Skeletal muscle cell (primary cell): ENCODE results near the gene DERL3.
A peak's percentile ranks its signal among the peaks of the same experiment; 100 is the strongest.
"Not testable (repeated sequence)": the region's sequence is repeated elsewhere in the genome, so short reads cannot be mapped to it uniquely, and the experiment has no call there.

Source experiments
- DNase-seq: peaks from one replicate; pipeline ENCODE4 v3.0.0-alpha.2; 2010; ENCODE audit warnings: low read depth
- H3K4me3 ChIP-seq: 2 replicates; pipeline ENCODE4 v1.5.1; 2011; ENCODE audit warnings: low read depth, mild to moderate bottlenecking, control low read depth, low read length, moderate library complexity

DERL3 gene

DNA sequence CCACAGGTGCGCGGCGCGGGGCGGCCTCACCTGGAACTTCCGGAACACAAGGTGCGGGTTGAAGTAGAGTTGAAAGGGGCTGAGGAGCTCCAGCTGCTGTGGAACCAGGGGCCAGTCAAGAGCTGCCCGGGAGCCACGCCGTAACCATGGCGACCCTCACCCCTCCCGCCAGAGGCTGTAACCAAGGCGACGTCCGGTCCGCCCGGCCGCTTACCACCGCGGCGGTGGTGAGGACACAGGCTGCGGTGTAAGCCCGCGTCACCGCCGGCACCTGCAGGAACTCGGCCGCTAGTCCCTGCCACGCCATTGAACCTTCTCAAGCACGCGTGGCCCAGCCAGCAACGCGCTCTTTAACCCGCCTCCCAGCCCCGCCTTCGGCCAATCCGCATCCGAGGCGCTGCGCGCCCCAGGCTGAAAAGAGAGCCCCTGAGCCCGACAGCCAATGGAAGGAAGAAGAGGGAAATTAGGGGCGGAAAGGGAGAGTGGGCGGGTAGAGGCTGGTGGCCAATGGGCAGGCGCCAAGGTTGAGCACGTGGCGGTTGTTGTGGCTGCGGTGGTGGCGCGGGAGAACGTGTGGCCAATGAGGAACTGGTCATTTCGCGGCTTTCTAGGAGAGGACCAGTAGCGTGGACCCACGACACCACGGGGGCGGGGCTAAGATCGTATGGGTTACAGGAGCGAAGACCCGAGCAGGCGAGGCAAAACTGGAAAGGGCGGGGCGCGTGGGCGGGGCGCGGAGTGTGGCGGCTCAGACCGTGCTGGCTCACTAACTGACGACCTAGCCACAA is at the start of gene DERL3:
Gene DERL3, minus strand, starts transcription at position 326 of the 788 bp plus-strand sequence. Its CDS starts 19 bp downstream, at position 307.
- H3K4me3 ChIP-seq, result peak within 1 kb of the TSS; percentile 45
- peak; percentile 93 for DNase-seq

- DNase-seq, result no peak
- no peak overlapping the region for H3K4me3 ChIP-seq
Measured at GRCh38 chr22:23884140-23884539, 45.3 kb upstream of the DERL3 start.

GRCh38 chr22:23883658-23884057 is 44.9 kb upstream of the DERL3 start:
- DNase-seq, result no peak
- H3K4me3 ChIP-seq, result no peak overlapping the region

DNA sequence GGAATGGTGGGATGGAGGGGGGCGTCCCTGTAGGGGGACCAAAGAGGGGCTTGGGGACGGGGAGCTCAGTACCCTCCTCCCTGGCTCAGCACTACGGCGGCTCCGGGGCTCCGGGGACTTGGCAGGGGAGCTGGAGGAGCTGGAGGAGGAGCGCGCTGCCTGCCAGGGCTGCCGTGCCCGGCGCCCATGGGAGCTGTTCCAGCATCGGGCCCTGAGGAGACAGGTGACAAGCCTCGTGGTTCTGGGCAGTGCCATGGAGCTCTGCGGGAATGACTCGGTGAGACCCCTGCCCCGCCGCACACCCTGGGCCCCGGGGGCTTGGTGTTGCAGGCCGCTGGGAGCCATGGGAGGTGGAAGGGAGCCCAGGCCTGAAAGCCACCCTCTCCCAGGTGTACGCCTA is 43.6 kb upstream of the DERL3 start:
- DNase-seq, result no peak
- no peak overlapping the region for H3K4me3 ChIP-seq

DNA sequence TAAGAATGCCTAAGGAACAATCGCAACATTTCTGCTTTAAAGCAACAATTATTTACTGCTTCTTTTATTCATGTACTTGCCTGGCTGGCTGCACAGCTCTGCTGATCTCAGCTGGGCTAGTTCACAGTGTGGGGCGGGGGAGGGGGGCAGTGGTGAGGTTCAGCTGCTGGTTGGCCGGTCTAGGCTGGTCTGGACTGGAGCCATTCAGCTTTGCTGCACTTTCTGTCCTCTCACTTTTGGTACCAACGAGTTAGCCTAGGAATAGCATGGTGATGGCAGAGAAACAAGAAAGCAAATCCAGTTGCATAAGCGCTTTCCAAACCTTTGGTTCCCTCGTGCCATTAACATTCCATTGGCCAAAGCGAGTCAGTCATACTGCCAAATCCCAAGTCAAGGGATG is 39.4 kb upstream of the DERL3 start:
- H3K4me3 ChIP-seq, result no peak overlapping the region
- no peak for DNase-seq

- no peak for DNase-seq
- H3K4me3 ChIP-seq, result no peak overlapping the region
Measured at GRCh38 chr22:23877566-23877965, 38.8 kb upstream of the DERL3 start.

- H3K4me3 ChIP-seq, result no peak overlapping the region
- no peak for DNase-seq
Measured at GRCh38 chr22:23875801-23876200, 37.0 kb upstream of the DERL3 start.

DNA sequence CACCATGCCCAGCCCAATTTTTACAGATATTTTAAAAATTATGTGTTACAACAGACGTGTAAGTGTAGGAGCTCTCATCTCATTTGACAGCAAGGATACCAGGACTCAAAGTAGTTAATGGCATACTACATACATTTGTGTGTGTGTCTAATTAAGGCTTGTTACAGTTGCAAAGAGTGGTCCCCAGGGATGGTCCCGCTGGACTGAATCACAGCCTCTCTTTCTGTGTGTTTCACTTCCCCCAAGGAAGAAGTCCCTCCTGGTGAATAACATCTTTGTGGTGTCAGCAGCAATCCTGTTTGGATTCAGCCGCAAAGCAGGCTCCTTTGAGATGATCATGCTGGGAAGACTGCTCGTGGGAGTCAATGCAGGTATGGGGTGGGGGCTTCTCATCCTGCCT is 36.1 kb upstream of the DERL3 start:
- DNase-seq, result no peak
- no peak overlapping the region for H3K4me3 ChIP-seq

GRCh38 chr22:23868580-23868979 is 29.8 kb upstream of the DERL3 start:
- DNase-seq, result no peak
- H3K4me3 ChIP-seq, result no peak overlapping the region

DNA sequence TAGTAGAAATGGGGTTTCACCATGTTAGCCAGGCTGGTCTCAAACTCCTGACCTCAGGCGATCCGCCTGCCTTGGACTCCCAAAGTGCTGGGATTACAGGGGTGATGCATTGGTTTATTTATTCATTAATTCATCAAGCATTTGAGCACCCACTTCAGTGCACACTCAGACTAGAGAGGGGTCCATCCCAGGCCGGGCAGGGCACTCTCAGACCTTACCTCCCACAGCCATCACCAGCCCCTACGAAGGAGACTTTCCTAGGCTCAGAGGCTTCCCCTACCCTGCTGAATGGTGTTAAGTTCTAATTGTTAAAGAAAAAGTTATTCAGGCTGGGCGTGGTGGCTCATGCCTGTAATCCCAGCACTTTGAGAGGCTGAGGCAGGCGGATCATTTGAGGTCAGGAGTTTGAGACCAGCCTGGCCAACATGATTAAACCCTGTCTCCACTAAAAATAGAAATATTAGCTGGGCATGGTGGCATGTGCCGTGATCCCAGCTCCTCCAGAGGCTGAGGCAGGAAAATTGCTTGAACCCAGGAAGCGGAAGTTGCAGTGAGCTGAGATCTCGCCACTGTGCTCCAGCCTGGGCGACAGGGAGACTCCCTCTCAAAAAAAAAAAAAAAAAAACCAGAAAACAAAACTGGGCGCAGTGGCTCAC is 25.8 kb upstream of the DERL3 start:
- H3K4me3 ChIP-seq, DNase-seq: not testable (repeated sequence)

- H3K4me3 ChIP-seq, result no peak overlapping the region
- no peak for DNase-seq
Measured at GRCh38 chr22:23862103-23862502, 23.3 kb upstream of the DERL3 start.

- not testable (repeated sequence) for H3K4me3 ChIP-seq, DNase-seq
Measured at GRCh38 chr22:23860187-23860586, 21.4 kb upstream of the DERL3 start.

- no peak for DNase-seq
- no peak overlapping the region for H3K4me3 ChIP-seq
Measured at GRCh38 chr22:23859201-23859600, 20.4 kb upstream of the DERL3 start.

DNA sequence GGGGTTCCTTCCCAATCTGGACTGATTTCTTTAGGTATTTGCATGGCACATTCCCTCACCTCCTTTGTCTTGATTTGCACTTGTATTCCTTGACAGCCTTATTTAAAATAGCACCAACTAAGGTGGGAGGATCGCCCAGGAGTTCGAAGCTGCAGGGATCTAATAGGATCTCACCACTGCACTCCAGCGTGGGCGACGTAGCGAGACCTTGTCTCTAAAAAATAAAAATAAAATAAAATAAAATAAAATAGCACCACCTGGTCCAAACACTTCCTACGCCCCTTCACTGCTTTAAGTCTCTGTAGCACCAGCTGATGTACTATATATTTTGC is 19.6 kb upstream of the DERL3 start:
- no peak for DNase-seq

DNA sequence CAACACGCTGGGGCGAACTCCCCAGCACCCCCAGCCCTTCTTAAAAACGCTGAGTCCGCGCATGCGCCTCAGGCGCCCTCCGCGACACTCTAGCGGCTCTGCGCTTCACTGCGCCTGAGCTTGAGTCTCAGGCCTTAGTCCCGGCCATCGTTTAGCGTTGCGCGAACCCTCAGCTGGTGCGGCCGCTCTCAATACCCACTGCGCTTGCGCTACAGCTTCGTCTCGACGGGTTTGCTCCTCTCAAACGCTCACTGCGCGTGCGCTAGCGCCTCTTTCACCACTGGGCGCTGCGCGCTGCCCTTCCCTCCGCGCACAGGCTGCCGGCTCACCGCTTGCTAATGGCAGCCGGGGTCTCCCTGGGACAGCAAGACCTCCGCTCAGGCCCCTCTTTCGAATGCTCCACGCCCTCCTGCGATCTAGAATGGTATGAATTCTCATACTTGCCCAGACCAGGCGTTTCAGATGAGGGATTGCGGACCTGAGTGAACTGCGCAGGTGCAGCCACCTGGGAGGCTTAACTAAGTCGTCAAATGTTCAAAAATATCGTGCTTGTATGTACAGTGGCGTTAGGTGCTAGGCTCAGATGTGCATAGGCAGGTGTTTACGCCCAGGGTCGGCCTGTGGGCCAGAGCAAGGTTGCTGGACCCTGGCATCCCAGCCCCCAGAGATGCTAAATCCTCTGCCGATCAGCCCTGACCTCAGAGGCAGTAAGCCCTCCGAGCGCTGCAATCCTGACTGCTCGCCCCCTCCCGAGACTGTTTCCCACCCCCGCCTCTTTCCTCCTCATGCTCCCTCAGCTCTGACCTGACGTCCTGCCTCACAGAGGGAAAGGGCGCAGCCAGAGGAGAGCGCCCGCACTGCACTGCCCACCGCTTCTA is 19.0 kb upstream of the DERL3 start, which contains the start of gene SLC2A11:
Gene SLC2A11, plus strand, starts transcription at position 270 of the 878 bp plus-strand sequence. Its CDS starts 125 bp downstream, at position 395.
- DNase-seq, result peak; percentile 83
- H3K4me3 ChIP-seq, result peak within 1 kb of the TSS; percentile 75

More for the DNA sequence above, 19.6 kb upstream of the DERL3 start:
- peak overlapping the region; percentile 75 for H3K4me3 ChIP-seq

DNA sequence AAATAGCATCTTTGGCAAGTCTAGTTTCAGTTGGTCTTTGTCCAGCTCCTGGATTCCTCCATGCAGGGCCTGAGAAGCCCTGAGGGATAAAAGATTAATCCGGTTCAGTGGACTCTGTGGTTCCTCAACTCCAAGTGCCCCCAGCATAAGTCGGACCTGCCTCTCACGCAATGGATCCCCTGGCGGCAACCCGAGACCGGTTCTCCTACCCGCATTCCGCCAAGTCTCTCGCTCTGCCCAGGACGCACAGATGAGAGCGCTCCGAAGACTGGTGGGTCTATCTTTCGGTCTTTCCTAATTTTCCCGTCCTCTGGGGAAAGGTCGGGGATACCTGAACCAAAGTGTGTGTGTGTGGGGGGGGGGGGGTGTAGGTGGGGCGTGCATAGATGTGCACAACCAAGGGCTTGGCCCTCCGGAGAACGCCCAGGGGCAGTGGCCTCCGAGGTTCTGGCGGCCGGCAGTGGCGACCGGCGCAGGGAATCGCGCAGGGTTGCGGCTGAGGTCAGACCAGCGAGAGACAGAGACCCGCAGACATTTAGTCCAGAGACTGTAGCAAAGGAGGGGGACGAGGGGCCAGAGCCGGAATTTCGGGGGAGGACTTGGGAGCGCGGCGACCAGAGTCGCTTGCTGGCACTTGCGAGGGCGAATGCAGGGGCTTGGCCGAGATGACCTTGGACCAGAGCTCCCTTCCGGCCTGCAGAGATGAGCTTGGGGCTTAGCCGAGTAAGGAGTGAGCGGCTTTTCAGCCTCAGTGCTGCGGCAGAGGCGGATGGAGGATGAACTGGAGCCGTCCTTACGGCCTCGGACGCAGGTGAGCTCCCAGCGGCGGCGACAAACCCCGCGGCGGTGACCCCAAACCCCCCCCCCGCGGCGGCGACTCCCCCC is 18.2 kb upstream of the DERL3 start:
- peak overlapping the region; percentile 75 for H3K4me3 ChIP-seq
- DNase-seq, result no peak

DNA sequence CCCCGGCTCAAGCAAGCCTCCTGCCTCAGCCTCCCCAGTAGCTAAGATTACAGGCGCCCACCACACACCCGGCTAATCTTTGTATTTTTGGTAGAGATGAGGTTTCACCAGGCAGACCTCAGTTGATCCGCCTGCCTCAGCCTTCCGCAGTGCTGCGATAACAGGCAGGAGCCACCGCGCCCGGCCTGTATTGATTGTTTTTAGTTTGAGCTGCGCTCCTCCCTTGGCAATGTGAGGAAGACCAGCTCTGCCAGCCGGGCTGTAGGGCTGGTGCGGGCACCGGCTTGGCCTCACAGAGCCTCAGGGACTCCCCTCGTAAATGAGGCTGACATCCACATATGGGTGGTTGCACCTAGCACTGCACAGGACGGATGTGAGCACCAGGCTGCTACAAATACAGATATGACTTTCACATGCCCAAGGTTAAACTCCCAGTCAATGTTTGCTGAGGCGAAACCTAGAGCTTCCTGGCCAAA is 11.4 kb upstream of the DERL3 start:
- H3K4me3 ChIP-seq, result no peak overlapping the region
- DNase-seq, result no peak

- DNase-seq, result no peak
- H3K4me3 ChIP-seq, result no peak overlapping the region
Measured at GRCh38 chr22:23849009-23850006, 10.5 kb upstream of the DERL3 start.
